Natural killer cell (primary cell): ENCODE measurements around the gene TMEM100. TPM values are rescaled to one million over a fixed set of nuclear protein-coding genes. Genes with fewer than 3 reads are reported as not detected.

Experiments used
- ATAC-seq, 3 donors: fragments of 150-1000 bp in 2 of 3; fragments of 200-7000 bp in 1 of 3; cut with Tn5 transposase; 1 replicate in 1 of 3; 2 replicates in 2 of 3; pipeline ENCODE4 v1.10.0; 2021; ENCODE audit warnings: mild to moderate bottlenecking in 2 of 3, moderate library complexity in 2 of 3
- DNase-seq, 2 donors: peaks; one replicate each; pipeline versions ENCODE4 v3.0.0 to v3.0.0-alpha.2; 2013 to 2021; ENCODE audit warnings: mixed read lengths in 1 of 2
- H3K27ac ChIP-seq: one replicate; pipeline ENCODE4 v1.5.1; 2013; ENCODE audit warnings: mild to moderate bottlenecking, low read length
- H3K27me3 ChIP-seq: one replicate; pipeline ENCODE4 v1.6.1; 2013; ENCODE audit warnings: low read length; ENCODE audit not compliant: control insufficient read depth, insufficient read depth
- H3K36me3 ChIP-seq: one replicate; pipeline ENCODE4 v1.6.1; 2013; ENCODE audit warnings: low read length; ENCODE audit not compliant: control insufficient read depth, insufficient read depth
- H3K4me1 ChIP-seq: one replicate; pipeline ENCODE4 v1.6.1; 2013; ENCODE audit warnings: low read length; ENCODE audit not compliant: control insufficient read depth, insufficient read depth
- H3K4me3 ChIP-seq: one replicate; pipeline ENCODE4 v1.5.1; 2013; ENCODE audit warnings: low read length
- H3K9me3 ChIP-seq: one replicate; pipeline ENCODE4 v1.6.1; 2013; ENCODE audit warnings: low read length; ENCODE audit not compliant: control insufficient read depth, insufficient read depth
- H3K27ac Mint-ChIP-seq, 2 donors: one replicate each; pipeline ENCODE4 v1.8.0; 2022; ENCODE audit warnings: mild to moderate bottlenecking in 2 of 2, mixed read lengths in 2 of 2, moderate library complexity in 1 of 2
- H3K27me3 Mint-ChIP-seq, 2 donors: one replicate each; pipeline ENCODE4 v1.8.0; 2022; ENCODE audit warnings: low read depth in 2 of 2, mixed read lengths in 2 of 2
- H3K36me3 Mint-ChIP-seq: one replicate; pipeline ENCODE4 v1.8.0; 2022; ENCODE audit warnings: mixed read lengths
- H3K4me1 Mint-ChIP-seq, 2 donors: one replicate each; pipeline ENCODE4 v1.8.0; 2022; ENCODE audit warnings: mixed read lengths in 2 of 2
- H3K4me3 Mint-ChIP-seq: one replicate; pipeline ENCODE4 v1.8.0; 2022; ENCODE audit warnings: mild to moderate bottlenecking, moderate library complexity, mixed read lengths
- H3K9me3 Mint-ChIP-seq, 2 donors: one replicate each; pipeline ENCODE4 v1.8.0; 2022; ENCODE audit warnings: mixed read lengths in 2 of 2
- WGBS: methylation state at CpG from one replicate; pipeline ENCODE4 v1.1.7; 2013; ENCODE audit warnings: missing lambda C conversion rate; ENCODE audit not compliant: insufficient coverage; 5-methylcytosine and 5-hydroxymethylcytosine counted together
- intact Hi-C: fragments of 100-400 bp; cut with micrococcal nuclease; formaldehyde crosslinking; loops from one replicate; pipeline ENCODE4 v1.14.2; 2022
- total RNA-seq, 4 donors: library from RNA; stranded (reverse); fragments of 120-200 nt in 1 of 4; gene quantifications; one replicate each; pipeline versions ENCODE4 v1.2.3 to v1.2.4, GENCODE V29; 2013 to 2022
- TF ChIP-seq, protein P1 (sequence below): fragments of 200-600 bp; IDR thresholded peaks from one replicate; pipeline ENCODE4 v1.8.0; 2022; ENCODE audit warnings: antibody characterized with exemption

Gene TMEM100
- total RNA-seq, 3 donors from 2014 or later (not counting 1 experiment from before 2014, with no cell fraction given) = not detected

DNA sequence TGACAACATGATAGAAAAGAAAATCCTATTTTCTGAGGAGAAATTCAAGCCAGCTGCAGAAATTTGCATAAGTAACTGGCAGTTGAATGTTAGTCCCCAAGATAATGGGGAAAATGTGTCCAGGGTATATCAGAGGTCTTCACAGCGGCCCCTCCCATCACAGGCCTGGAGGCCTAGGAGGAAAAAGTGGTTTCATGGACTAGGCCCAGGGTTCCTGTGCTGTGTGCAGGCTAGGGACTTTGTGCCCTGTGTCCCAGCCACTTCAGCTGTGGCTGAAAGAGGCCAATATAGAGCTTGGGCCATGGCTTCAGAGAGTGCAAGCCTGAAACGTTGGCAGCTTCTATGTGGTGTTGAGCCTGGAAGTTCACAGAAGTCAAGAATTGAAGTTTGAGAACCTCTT, 35.6 kb downstream of the TMEM100 start:
- H3K4me1 Mint-ChIP-seq = no peaks in the 10 kb centered on the region

DNA sequence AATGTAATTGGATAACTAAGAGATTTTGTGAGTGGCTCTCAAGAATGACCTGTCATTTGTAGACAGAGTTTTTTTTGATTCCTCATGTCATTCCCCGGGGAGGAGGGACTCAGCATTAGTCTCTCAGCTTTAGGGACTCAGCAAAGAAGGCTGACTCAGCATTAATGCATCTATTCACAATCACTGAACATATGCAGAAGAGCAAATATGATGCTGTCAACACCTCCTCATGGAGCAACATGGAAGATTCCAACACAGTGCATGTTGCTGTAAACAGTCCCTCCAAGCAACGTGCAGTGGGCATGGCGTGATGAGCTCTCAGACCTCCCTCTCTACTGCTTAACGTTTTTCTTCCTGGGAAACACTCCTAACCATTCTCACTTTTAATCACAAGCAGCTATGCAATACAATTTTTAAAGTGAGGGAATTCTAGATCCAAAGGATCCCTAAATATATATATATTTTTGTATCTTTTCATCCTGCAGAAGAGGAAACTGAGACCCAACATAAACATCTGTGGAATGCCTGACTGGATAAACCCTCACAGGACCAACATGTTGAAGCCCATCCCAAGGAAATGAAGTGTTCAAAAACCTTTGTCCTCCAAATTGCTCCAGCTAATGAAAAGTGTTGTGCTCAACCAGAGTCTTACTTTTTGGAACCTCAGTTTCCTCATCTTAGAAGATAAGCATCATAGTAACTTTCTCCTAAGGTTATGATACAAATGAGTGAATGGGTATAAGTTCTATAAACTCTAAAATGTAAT, 38.9 kb downstream of the TMEM100 start:
- H3K36me3 Mint-ChIP-seq = no peaks in the 10 kb centered on the region
- no peaks in the 10 kb centered on the region for H3K9me3 Mint-ChIP-seq
- TF ChIP-seq, protein P1, sequence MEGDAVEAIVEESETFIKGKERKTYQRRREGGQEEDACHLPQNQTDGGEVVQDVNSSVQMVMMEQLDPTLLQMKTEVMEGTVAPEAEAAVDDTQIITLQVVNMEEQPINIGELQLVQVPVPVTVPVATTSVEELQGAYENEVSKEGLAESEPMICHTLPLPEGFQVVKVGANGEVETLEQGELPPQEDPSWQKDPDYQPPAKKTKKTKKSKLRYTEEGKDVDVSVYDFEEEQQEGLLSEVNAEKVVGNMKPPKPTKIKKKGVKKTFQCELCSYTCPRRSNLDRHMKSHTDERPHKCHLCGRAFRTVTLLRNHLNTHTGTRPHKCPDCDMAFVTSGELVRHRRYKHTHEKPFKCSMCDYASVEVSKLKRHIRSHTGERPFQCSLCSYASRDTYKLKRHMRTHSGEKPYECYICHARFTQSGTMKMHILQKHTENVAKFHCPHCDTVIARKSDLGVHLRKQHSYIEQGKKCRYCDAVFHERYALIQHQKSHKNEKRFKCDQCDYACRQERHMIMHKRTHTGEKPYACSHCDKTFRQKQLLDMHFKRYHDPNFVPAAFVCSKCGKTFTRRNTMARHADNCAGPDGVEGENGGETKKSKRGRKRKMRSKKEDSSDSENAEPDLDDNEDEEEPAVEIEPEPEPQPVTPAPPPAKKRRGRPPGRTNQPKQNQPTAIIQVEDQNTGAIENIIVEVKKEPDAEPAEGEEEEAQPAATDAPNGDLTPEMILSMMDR = no peak
- H3K4me1 Mint-ChIP-seq = no peaks in the 10 kb centered on the region
- no peak for DNase-seq
- 83% methylated on average over 4 of the region's 4 CpGs for WGBS
- no peaks in the 10 kb centered on the region for H3K36me3 ChIP-seq
- H3K27me3 Mint-ChIP-seq = peaks cover 17% of the 10 kb centered on the region in 2 donors
- no peaks in the 10 kb centered on the region for H3K4me1 ChIP-seq
- intact Hi-C loops = no loop called here
- no peaks in the 10 kb centered on the region for H3K9me3 ChIP-seq
- H3K4me3 Mint-ChIP-seq = no peak overlapping the region
- H3K27ac ChIP-seq = no peak overlapping the region
- H3K27ac Mint-ChIP-seq = no peak overlapping the region
- ATAC-seq = no peak
- H3K4me3 ChIP-seq = no peak overlapping the region
- H3K27me3 ChIP-seq = no peaks in the 10 kb centered on the region

More for the DNA sequence above, 35.6 kb downstream of the TMEM100 start:
- TF ChIP-seq, protein P1 = no peak
- Mint-ChIP-seq H3K36me3 (no peaks in the 10 kb centered on the region), H3K9me3 (no peaks in the 10 kb centered on the region), H3K27me3 (peaks cover 9 to 13% of the 10 kb centered on the region in 2 donors), H3K27ac (no peak overlapping the region), H3K4me3 (no peak overlapping the region)
- H3K9me3 ChIP-seq = no peaks in the 10 kb centered on the region
- H3K36me3 ChIP-seq = no peaks in the 10 kb centered on the region
- WGBS = 87% methylated on average over 2 of the region's 2 CpGs
- no peak overlapping the region for H3K27ac ChIP-seq
- ATAC-seq = no peak
- intact Hi-C loops = no loop called here
- H3K27me3 ChIP-seq = no peaks in the 10 kb centered on the region
- H3K4me3 ChIP-seq = no peak overlapping the region
- H3K4me1 ChIP-seq = no peaks in the 10 kb centered on the region
- DNase-seq = no peak

DNA sequence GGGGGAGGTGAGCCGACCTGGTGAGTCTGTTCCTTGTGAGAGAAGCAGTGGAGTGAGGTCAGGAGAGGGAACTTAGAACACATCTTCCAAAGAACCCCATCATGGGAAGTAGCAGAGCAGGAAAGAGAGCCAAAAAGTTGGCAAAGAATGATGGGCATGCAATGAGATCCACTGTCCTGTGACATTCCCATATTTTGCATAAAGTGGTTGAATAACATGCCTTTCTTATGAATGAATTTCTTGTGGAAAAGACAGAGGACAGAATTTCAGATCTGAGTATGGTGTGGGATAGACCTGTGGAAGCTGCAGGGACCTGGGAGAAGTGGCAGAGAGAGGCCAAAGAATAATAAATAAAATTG, 41.3 kb downstream of the TMEM100 start:
- H3K27me3 Mint-ChIP-seq = peaks cover 17 to 20% of the 10 kb centered on the region in 2 donors
- no peaks in the 10 kb centered on the region for H3K27me3 ChIP-seq
- H3K27ac ChIP-seq = no peak overlapping the region
- DNase-seq (no peak), ATAC-seq (no peak)
- TF ChIP-seq, protein P1 = no peak
- H3K4me3 ChIP-seq = no peak overlapping the region
- H3K36me3 Mint-ChIP-seq = no peaks in the 10 kb centered on the region
- no peak overlapping the region for H3K4me3 Mint-ChIP-seq
- WGBS = no CpG with 5 or more reads among the region's 1 CpG
- H3K9me3 Mint-ChIP-seq = no peaks in the 10 kb centered on the region
- intact Hi-C loops = no loop called here
- no peaks in the 10 kb centered on the region for H3K4me1 Mint-ChIP-seq
- H3K9me3 ChIP-seq = no peaks in the 10 kb centered on the region
- no peaks in the 10 kb centered on the region for H3K4me1 ChIP-seq
- no peak overlapping the region for H3K27ac Mint-ChIP-seq
- H3K36me3 ChIP-seq = no peaks in the 10 kb centered on the region
